SK-N-SH (cell line): ENCODE results near the gene CEACAM5.

Experiments
- EP300 ChIP-seq, 2 experiments: IDR thresholded peaks; 2 replicates each; pipeline versions ENCODE4 v1.4.0 to v1.6.1; 2012; ENCODE audit warnings: borderline replicate concordance in 1 of 2, low read depth in 1 of 2, low read length in 1 of 2
- EZH2phosphoT487 ChIP-seq: fragments of 200-600 bp; sonication (generic); IDR thresholded peaks from 2 replicates; pipeline ENCODE4 v1.6.1; 2017; ENCODE audit warnings: low read depth, mixed run types, mild to moderate bottlenecking, antibody characterized with exemption, moderate library complexity, borderline replicate concordance
- FOXM1 ChIP-seq: IDR thresholded peaks from 2 replicates; pipeline ENCODE4 v1.4.0; 2012; ENCODE audit warnings: low read depth, mild to moderate bottlenecking
- GATA2 ChIP-seq: sonication (generic); formaldehyde crosslinking; IDR thresholded peaks from 2 replicates; pipeline ENCODE4 v1.5.0; 2020; ENCODE audit warnings: mild to moderate bottlenecking, missing genetic modification reagents
- NFIC ChIP-seq: IDR thresholded peaks from 2 replicates; pipeline ENCODE4 v1.4.0; 2012; ENCODE audit warnings: borderline replicate concordance
- POLR2AphosphoS5 ChIP-seq: IDR thresholded peaks from 2 replicates; pipeline ENCODE4 v1.6.1; 2012; ENCODE audit warnings: low read depth, low read length
- RFX5 ChIP-seq: IDR thresholded peaks from 2 replicates; pipeline ENCODE4 v1.6.1; 2012; ENCODE audit warnings: mild to moderate bottlenecking, improper control_type of control experiment, low read length
- TAF1 ChIP-seq: IDR thresholded peaks from 2 replicates; pipeline ENCODE4 v1.6.1; 2012; ENCODE audit warnings: low read depth, mild to moderate bottlenecking, low read length, moderate library complexity, borderline replicate concordance
- TF ChIP-seq, protein P1 (sequence below): fragments of 200-600 bp; sonication (generic); IDR thresholded peaks from 2 replicates; pipeline ENCODE4 v1.6.1; 2017; ENCODE audit warnings: antibody characterized with exemption, mild to moderate bottlenecking, moderate library complexity

- TF ChIP-seq, protein P1, sequence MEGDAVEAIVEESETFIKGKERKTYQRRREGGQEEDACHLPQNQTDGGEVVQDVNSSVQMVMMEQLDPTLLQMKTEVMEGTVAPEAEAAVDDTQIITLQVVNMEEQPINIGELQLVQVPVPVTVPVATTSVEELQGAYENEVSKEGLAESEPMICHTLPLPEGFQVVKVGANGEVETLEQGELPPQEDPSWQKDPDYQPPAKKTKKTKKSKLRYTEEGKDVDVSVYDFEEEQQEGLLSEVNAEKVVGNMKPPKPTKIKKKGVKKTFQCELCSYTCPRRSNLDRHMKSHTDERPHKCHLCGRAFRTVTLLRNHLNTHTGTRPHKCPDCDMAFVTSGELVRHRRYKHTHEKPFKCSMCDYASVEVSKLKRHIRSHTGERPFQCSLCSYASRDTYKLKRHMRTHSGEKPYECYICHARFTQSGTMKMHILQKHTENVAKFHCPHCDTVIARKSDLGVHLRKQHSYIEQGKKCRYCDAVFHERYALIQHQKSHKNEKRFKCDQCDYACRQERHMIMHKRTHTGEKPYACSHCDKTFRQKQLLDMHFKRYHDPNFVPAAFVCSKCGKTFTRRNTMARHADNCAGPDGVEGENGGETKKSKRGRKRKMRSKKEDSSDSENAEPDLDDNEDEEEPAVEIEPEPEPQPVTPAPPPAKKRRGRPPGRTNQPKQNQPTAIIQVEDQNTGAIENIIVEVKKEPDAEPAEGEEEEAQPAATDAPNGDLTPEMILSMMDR: peak; percentile 76
- TF ChIP-seq POLR2AphosphoS5 (no peak), NFIC (no peak), TAF1 (no peak), FOXM1 (no peak), EZH2phosphoT487 (no peak), RFX5 (no peak), EP300 (IDR thresholded peaks at IDR 0.05; ENCODE audit: borderline replicate concordance in 1 of 2, low read depth in 1 of 2, low read length in 1 of 2) (no peak), GATA2 (CRISPR knock-in tag) (no peak)
Measured at GRCh38 chr19:41753936-41754529, 45.6 kb downstream of the CEACAM5 start.
